Stimulated activated naive CD4-positive, alpha-beta T cell treated with Interleukin-2 at 50 U/mL for 16 hours (primary cell): ENCODE measurements around the gene HNRNPF.

Experiments
- DNase-seq: peaks from one replicate; lab custom pipeline; 2025; lab: John Stamatoyannopoulos, UW

The HNRNPF gene

GRCh38 chr10:43421519-43421918 lies 12.5 kb upstream of the HNRNPF start:
- no peak for DNase-seq

DNA sequence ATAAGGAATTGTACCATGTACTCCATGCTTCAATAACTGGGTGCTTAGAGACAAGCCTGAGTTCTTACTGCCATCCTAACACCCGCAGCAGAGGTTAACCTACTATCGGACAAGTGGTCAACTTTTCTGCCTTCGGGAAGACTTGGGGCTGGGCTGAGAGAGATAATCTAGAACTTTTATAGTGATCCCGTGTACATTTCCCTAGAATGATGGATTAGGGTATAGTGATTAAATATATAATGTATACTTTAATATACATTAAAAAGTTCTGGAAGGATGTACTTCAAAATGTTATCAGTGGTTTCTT lies 12.2 kb upstream of the HNRNPF start:
- DNase-seq: no peak

GRCh38 chr10:43420369-43421200 lies 11.6 kb upstream of the HNRNPF start:
- DNase-seq: peak; percentile 76

GRCh38 chr10:43419997-43420368 lies 11.0 kb upstream of the HNRNPF start:
- DNase-seq: no peak

GRCh38 chr10:43417950-43418768 lies 9.2 kb upstream of the HNRNPF start:
- no peak for DNase-seq

DNA sequence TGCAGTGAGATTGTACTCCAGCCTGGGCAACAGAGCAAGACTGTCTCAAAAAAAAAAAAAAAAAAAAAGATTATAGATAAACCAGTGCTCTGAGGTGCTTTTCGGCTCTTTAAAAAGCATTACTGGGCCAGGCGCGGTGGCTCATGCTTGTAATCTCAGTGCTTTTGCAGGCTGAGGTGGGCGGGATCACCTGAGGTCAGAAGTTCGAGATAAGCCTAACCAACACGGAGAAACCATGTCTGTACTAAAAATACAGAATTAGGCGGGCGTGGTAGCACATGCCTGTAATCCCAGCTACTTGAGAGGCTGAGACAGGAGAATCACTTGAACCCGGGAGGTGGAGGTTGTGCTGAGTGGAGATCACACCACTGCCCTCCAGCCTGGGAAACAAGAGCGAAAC lies 6.6 kb upstream of the HNRNPF start:
- DNase-seq: no peak

- no peak for DNase-seq
These were observed 2.5 kb upstream of the HNRNPF start for GRCh38 chr10:43411536-43411935.

- DNase-seq: no peak
These were observed 1.4 kb upstream of the HNRNPF start for GRCh38 chr10:43410345-43410744.

DNA sequence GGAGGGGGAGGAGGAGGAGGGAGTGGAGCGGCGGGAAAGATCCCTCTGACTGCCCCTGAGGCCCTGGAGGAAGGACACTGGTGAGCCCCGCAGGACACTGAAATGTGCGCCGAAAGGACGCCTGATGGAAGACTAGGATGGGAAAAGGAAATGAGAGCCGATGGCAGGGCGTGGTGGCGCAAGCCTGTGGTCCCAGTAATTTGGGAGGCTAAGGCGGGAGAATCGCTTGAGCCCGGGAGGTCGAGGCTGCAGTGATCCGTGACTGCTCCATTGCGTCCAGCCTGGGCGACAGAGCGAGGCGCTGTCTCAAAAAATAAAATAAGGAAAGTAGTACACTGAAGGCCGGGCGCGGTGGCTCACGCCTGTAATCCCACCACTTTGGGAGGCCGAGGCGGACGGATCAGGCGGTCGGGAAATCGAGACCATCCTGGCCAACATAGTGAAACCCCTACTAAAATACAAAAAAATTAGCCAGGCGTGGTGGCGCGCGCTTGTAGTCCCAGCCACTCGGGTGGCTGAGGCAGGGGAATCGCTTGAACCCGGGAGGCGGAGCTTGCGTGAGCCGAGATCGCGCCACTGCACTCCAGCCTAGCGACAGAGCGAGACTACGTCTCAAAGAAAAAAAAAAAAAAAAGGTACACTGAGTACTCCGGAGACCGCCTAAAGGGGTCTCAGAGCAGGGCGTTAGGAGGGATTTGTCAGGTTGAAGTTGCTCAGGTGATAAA lies 561 bp upstream of the HNRNPF start:
- peak; percentile 72 for DNase-seq

- no peak for DNase-seq
These were observed 666 bp downstream of the HNRNPF start for GRCh38 chr10:43408331-43408709.

- peak; percentile 92 for DNase-seq
These were observed 1.2 kb downstream of the HNRNPF start for GRCh38 chr10:43407576-43408330.

DNA sequence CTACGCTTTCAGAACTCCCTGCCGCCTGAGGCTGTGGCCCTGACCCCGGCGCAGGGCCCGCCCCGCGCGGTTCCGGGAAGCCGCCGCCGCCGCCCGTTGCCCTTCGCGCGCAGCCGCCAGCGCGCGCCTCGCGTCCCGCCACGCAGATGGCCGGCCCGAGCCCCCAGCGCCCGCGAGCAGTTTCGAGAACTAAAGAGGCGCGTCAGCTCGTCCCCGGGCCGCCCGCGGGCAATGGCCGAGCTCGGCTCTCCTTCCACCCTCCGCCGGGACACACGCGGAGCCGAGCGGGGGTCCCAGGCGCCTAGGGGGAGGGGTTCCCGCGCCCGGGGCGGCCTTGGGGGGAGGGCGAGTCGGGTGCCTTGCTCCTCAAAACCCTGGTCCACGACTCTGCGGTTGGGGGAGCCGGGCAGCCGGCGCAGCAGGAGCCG lies 1.8 kb downstream of the HNRNPF start:
- peak; percentile 36 for DNase-seq

DNA sequence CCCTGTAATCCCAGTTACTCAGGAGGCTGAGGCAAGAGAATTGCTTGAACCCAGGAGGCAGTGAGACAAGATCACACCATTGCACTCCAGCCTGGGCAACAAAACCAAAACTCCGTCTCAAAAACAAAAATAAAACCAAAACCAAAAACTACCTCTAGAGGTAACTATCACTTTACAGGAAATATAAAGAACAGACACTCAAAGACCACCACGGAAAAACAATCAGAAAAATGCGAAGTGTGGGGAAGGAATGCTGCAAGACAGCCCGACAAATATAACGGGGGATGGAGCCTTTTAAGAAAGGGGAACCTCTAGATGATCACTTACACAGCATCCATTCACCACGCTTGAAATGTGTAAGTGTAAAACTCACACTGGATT lies 4.3 kb downstream of the HNRNPF start:
- no peak for DNase-seq

- DNase-seq: no peak
These were observed 4.9 kb downstream of the HNRNPF start for GRCh38 chr10:43403911-43404703.

GRCh38 chr10:43402880-43403452 lies 6.0 kb downstream of the HNRNPF start:
- DNase-seq: no peak

DNA sequence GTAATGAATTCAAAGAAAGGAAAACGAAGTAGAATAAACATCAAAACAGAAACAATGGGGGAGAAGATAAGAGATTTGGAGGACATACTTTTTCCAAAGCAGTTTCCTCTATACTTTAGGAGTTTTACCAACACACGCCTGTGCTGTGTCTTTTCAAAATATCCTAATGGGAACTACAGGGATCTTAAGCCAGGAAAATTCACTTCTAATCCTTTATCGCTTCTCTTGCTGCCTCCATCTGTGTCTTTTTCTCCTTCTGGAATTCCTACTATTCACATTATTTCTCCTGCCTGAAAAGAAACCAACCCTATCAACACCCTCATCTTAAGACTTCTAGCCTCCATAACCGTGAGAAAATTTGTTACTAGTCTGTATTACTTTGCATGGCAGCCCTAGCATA lies 6.8 kb downstream of the HNRNPF start:
- DNase-seq: no peak

- DNase-seq: no peak
These were observed 7.4 kb downstream of the HNRNPF start for GRCh38 chr10:43401627-43402026.

DNA sequence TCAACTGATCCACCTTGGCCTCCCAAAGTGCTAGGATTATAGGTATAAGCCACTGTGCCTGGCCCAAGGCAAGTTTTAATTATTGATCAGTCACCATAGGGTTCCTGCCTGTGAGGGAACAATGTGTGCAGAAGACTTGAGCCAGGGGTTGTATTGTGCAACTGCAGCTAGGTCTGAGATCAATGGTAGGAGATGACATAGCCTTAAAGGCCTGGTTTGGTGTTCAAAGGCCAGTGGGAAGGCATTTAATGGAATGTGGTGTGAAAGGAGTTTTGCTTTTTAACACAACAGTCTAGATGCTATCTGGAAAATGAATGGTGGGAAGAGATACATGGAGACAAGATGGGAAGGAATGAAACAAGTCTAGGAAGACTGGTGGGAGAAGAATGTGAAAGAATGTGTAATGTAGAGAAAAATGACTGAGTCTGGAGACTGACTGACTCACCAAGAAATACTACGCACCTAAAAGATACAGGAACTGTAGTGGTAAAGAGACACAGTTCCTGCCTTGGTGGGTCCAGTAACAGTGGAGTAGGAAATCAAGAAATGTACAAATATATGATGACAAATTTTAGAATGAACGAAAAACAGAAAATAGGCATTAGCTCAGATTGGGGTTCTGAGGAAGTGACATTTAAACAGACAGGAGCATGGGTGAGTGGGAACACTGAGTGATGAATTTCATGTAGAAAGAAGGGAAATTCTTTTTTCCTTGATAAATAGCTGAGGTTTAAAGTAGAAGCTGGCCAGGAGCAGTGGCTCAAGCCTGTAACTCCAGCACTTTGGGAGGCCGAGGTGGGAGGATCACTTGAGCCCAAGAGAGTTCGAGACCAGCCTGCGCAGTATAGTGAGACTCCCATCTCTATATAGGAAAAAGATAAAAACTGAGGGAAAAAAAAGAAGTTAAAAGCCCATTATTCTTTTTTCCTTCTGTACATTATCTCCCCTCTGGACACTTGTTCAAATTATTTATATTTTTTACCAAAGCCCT lies 9.4 kb downstream of the HNRNPF start:
- no peak for DNase-seq

- no peak for DNase-seq
These were observed 10.1 kb downstream of the HNRNPF start for GRCh38 chr10:43398939-43399319.
